HEK293 (cell line): ENCODE data around the gene RNF224.
A peak's percentile ranks its signal among the peaks of the same experiment; 100 is the strongest.

Experiments used
- BCL11A ChIP-seq: fragments of 450-650 bp; formaldehyde crosslinking; IDR thresholded peaks from 2 replicates; pipeline ENCODE4 v1.5.1; 2016; ENCODE audit warnings: low read depth, missing biosample characterization, missing genetic modification characterization
- FEZF1 ChIP-seq: fragments of 450-650 bp; formaldehyde crosslinking; IDR thresholded peaks from 2 replicates; pipeline ENCODE4 v1.5.1; 2016; ENCODE audit warnings: missing biosample characterization, missing genetic modification characterization
- HIC1 ChIP-seq: fragments of 450-650 bp; formaldehyde crosslinking; IDR thresholded peaks from 2 replicates; pipeline ENCODE4 v1.5.1; 2016; ENCODE audit warnings: missing biosample characterization, missing genetic modification characterization
- KLF1 ChIP-seq: fragments of 450-650 bp; formaldehyde crosslinking; IDR thresholded peaks from 2 replicates; pipeline ENCODE4 v1.5.1; 2016; ENCODE audit warnings: missing biosample characterization, missing genetic modification characterization
- PATZ1 ChIP-seq: fragments of 450-650 bp; formaldehyde crosslinking; IDR thresholded peaks from 2 replicates; pipeline ENCODE4 v1.5.1; 2016; ENCODE audit warnings: missing biosample characterization, missing genetic modification characterization
- PBX3 ChIP-seq: sonication (generic); formaldehyde crosslinking; IDR thresholded peaks from 2 replicates; pipeline ENCODE4 v1.8.1; 2022; ENCODE audit warnings: mild to moderate bottlenecking, moderate library complexity, missing genetic modification reagents
- SALL2 ChIP-seq: fragments of 450-650 bp; formaldehyde crosslinking; IDR thresholded peaks from 2 replicates; pipeline ENCODE4 v1.5.0; 2017; ENCODE audit warnings: missing biosample characterization, mild to moderate bottlenecking, missing genetic modification characterization, borderline replicate concordance
- SP2 ChIP-seq: fragments of 450-650 bp; formaldehyde crosslinking; IDR thresholded peaks from 2 replicates; pipeline ENCODE4 v1.5.1; 2016; ENCODE audit warnings: missing biosample characterization, missing genetic modification characterization
- SP3 ChIP-seq: fragments of 450-650 bp; formaldehyde crosslinking; IDR thresholded peaks from 2 replicates; pipeline ENCODE4 v1.5.1; 2016; ENCODE audit warnings: missing biosample characterization, missing genetic modification characterization
- ZBTB1 ChIP-seq: fragments of 450-650 bp; formaldehyde crosslinking; IDR thresholded peaks from 2 replicates; pipeline ENCODE4 v1.5.1; 2016; ENCODE audit warnings: missing biosample characterization, missing genetic modification characterization
- ZBTB11 ChIP-seq: fragments of 450-650 bp; formaldehyde crosslinking; conservative IDR thresholded peaks from 2 replicates; pipeline ENCODE4 v1.5.1; 2016; ENCODE audit warnings: low read depth, missing biosample characterization, missing genetic modification characterization
- ZBTB17 ChIP-seq: fragments of 450-650 bp; formaldehyde crosslinking; IDR thresholded peaks from 2 replicates; pipeline ENCODE4 v1.5.1; 2016; ENCODE audit warnings: missing biosample characterization, missing genetic modification characterization
- ZBTB20 ChIP-seq: fragments of 450-650 bp; formaldehyde crosslinking; IDR thresholded peaks from 2 replicates; pipeline ENCODE4 v1.5.1; 2016; ENCODE audit warnings: missing biosample characterization, missing genetic modification characterization
- ZEB2 ChIP-seq: fragments of 450-650 bp; formaldehyde crosslinking; IDR thresholded peaks from 2 replicates; pipeline ENCODE4 v1.5.1; 2016; ENCODE audit warnings: missing biosample characterization, missing genetic modification characterization
- ZIC2 ChIP-seq: fragments of 450-650 bp; formaldehyde crosslinking; IDR thresholded peaks from 2 replicates; pipeline ENCODE4 v1.5.1; 2016; ENCODE audit warnings: missing biosample characterization, missing genetic modification characterization
- ZNF114 ChIP-seq: fragments of 450-650 bp; formaldehyde crosslinking; IDR thresholded peaks from 2 replicates; pipeline ENCODE4 v1.5.0; 2017; ENCODE audit warnings: missing biosample characterization, missing genetic modification characterization
- ZNF23 ChIP-seq: fragments of 450-650 bp; formaldehyde crosslinking; IDR thresholded peaks from 2 replicates; pipeline ENCODE4 v1.5.1; 2016; ENCODE audit warnings: missing biosample characterization, missing genetic modification characterization, borderline replicate concordance
- ZNF513 ChIP-seq: fragments of 450-650 bp; IDR thresholded peaks from 2 replicates; pipeline ENCODE4 v1.5.1; 2018; ENCODE audit warnings: missing biosample characterization, missing genetic modification characterization
- ZNF600 ChIP-seq: fragments of 450-650 bp; formaldehyde crosslinking; IDR thresholded peaks from 2 replicates; pipeline ENCODE4 v1.5.1; 2016; ENCODE audit warnings: missing biosample characterization, missing genetic modification characterization
- ZNF660 ChIP-seq: fragments of 450-650 bp; IDR thresholded peaks from 2 replicates; pipeline ENCODE4 v1.5.1; 2018; ENCODE audit warnings: missing biosample characterization, mild to moderate bottlenecking, missing genetic modification characterization
- ZNF664 ChIP-seq: fragments of 450-650 bp; formaldehyde crosslinking; IDR thresholded peaks from 2 replicates; pipeline ENCODE4 v1.5.1; 2016; ENCODE audit warnings: missing biosample characterization, missing genetic modification characterization
- ZNF692 ChIP-seq: fragments of 450-650 bp; formaldehyde crosslinking; IDR thresholded peaks from 2 replicates; pipeline ENCODE4 v1.5.1; 2016; ENCODE audit warnings: missing biosample characterization, missing genetic modification characterization
- ZNF76 ChIP-seq: fragments of 450-650 bp; formaldehyde crosslinking; IDR thresholded peaks from 2 replicates; pipeline ENCODE4; 2016; ENCODE audit warnings: low read depth, missing biosample characterization, missing genetic modification characterization, borderline replicate concordance
- ZSCAN5A ChIP-seq: fragments of 450-650 bp; formaldehyde crosslinking; IDR thresholded peaks from 2 replicates; pipeline ENCODE4 v1.5.1; 2016; ENCODE audit warnings: missing biosample characterization, missing genetic modification characterization
- ZXDB ChIP-seq: fragments of 450-650 bp; formaldehyde crosslinking; IDR thresholded peaks from 2 replicates; pipeline ENCODE4 v1.5.1; 2016; ENCODE audit warnings: missing biosample characterization, missing genetic modification characterization

Gene RNF224

GRCh38 chr9:137200311-137201204 is 26.7 kb upstream of the RNF224 start, which contains the start of gene TPRN (continued):
- TF ChIP-seq BCL11A (tag by site-specific recombination) (peak; percentile 85), ZNF692 (tag by site-specific recombination) (no peak), ZXDB (tag by site-specific recombination) (peak; percentile 96), ZEB2 (tag by site-specific recombination) (peak; percentile 87), ZNF114 (tag by site-specific recombination) (no peak), ZNF513 (tag by site-specific recombination) (peak; percentile 26; the same call in 1 of the 2 replicates), SALL2 (tag by site-specific recombination) (no peak), ZNF600 (tag by site-specific recombination) (0 out of 2 replicates have a peak, but pooled peaks have one; percentile 12), SP2 (tag by site-specific recombination) (peak; percentile 100), KLF1 (tag by site-specific recombination) (peak; percentile 47; the same call in 1 of the 2 replicates), ZNF23 (tag by site-specific recombination) (no peak), ZNF664 (no peak), ZBTB11 (tag by site-specific recombination) (peak; percentile 79), ZSCAN5A (0 out of 2 replicates have a peak, but pooled peaks have one; percentile 60), ZBTB1 (tag by site-specific recombination) (no peak), ZNF660 (tag by site-specific recombination) (peak; percentile 56; the same call in 1 of the 2 replicates), FEZF1 (no peak), ZIC2 (tag by site-specific recombination) (peak; percentile 49), ZNF76 (tag by site-specific recombination) (peak; percentile 80), PBX3 (peak; percentile 91), PATZ1 (tag by site-specific recombination) (peak; percentile 97), HIC1 (tag by site-specific recombination) (peak; percentile 93), ZBTB20 (tag by site-specific recombination) (peak; percentile 60; the same call in 1 of the 2 replicates), SP3 (tag by site-specific recombination) (peak; percentile 97), ZBTB17 (tag by site-specific recombination) (peak; percentile 77)
